ENCODE measurements around the gene PRR14. TPM values are rescaled to one million over a fixed set of nuclear protein-coding genes. Genes with fewer than 3 reads are reported as not detected.

Gene PRR14
- total RNA-seq, 1 donor from 2014 or later: 27.3 TPM

DNA sequence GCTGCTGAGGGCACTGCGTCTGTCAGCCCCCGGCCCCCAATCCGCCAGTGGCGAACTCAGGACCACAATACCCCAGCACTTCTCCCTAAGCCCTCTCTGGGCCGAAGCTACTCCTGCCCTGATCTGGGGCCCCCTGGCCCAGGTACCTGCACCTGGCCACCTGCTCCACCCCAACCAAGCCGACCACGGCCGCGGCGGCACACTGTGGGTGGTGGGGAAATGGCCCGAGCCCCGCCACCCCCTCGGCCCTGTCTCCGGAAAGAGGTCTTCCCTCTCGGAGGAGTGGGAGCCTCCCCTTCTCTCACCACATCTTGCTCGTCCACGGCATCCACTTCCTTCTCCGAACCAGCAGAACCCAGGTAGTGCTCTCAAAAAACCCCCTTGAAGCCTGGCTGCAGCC is 4.1 kb downstream of the PRR14 start:
- H2AFZ ChIP-seq (ENCODE audit: low read depth, low read length): no peak overlapping the region
- H3K4me1 ChIP-seq (ENCODE audit: insufficient read depth, low read length): peaks cover 15% of the 10 kb centered on the region
- H4K20me1 ChIP-seq (ENCODE audit: insufficient read depth, low read length): peaks cover 11% of the 10 kb centered on the region
- Mint-ChIP-seq H3K4me1 (ENCODE audit: low read depth, unreplicated experiment) (peaks cover 13% of the 10 kb centered on the region), H3K27ac (ENCODE audit: unreplicated experiment) (no peak overlapping the region), H3K9me3 (ENCODE audit: unreplicated experiment) (no peaks in the 10 kb centered on the region), H3K36me3 (ENCODE audit: low read depth, unreplicated experiment) (peaks cover 9% of the 10 kb centered on the region), H3K27me3 (ENCODE audit: low read depth, unreplicated experiment) (no peaks in the 10 kb centered on the region), H3K4me3 (ENCODE audit: unreplicated experiment) (peak overlapping the region; percentile 35)
- no peak overlapping the region for H3K27ac ChIP-seq (ENCODE audit: low read depth, low read length)
- H3K9ac ChIP-seq (ENCODE audit: low read length): no peak overlapping the region
- H3K27me3 ChIP-seq (ENCODE audit: insufficient read depth, low read length): no peaks in the 10 kb centered on the region
- DNase-seq (ENCODE audit: low read depth): no peak
- peaks cover 17% of the 10 kb centered on the region for H3K36me3 ChIP-seq (ENCODE audit: insufficient read depth, low read length)
- no peak for TF ChIP-seq EZH2 (IDR thresholded peaks at IDR 0.05; ENCODE audit: insufficient read depth, low read length)
- TF ChIP-seq, protein P1, sequence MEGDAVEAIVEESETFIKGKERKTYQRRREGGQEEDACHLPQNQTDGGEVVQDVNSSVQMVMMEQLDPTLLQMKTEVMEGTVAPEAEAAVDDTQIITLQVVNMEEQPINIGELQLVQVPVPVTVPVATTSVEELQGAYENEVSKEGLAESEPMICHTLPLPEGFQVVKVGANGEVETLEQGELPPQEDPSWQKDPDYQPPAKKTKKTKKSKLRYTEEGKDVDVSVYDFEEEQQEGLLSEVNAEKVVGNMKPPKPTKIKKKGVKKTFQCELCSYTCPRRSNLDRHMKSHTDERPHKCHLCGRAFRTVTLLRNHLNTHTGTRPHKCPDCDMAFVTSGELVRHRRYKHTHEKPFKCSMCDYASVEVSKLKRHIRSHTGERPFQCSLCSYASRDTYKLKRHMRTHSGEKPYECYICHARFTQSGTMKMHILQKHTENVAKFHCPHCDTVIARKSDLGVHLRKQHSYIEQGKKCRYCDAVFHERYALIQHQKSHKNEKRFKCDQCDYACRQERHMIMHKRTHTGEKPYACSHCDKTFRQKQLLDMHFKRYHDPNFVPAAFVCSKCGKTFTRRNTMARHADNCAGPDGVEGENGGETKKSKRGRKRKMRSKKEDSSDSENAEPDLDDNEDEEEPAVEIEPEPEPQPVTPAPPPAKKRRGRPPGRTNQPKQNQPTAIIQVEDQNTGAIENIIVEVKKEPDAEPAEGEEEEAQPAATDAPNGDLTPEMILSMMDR (IDR thresholded peaks at IDR 0.05; ENCODE audit: insufficient read depth, low read depth, low read length): no peak
- H3K9me3 ChIP-seq (ENCODE audit: insufficient read depth, low read depth, low read length): no peaks in the 10 kb centered on the region
- H3K79me2 ChIP-seq (ENCODE audit: insufficient read depth, low read length): peaks cover 25% of the 10 kb centered on the region
- no peak for FAIRE-seq
- H3K4me3 ChIP-seq (ENCODE audit: insufficient read depth, low read depth, low read length): no peak overlapping the region
- H3K4me2 ChIP-seq (ENCODE audit: low read length): no peak overlapping the region

DNA sequence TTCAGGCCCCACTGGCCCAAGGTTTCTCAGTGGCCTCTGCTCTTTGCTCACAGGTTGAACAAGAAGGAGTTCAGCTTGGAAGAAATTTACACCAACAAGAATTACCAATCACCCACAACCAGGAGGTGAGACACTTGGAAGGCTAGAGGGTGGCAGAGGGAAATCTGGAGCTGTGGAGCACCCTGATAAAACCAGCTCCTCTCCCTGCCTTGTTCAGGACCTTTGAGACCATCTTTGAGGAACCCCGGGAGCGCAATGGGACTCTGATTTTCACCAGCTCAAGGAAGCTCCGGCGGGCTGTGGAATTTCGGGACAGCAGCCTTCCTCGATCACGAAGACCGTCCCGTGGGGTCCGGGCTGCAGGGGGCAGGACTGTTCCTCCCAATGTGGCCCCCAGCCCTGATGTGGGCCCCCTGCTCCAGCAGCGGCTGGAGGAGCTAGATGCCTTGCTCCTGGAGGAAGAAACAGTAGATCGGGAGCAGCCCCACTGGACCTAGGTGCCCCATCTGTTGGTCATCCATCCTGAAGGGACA is 5.1 kb downstream of the PRR14 start:
- H3K27ac ChIP-seq (ENCODE audit: low read depth, low read length): no peak overlapping the region
- no peak overlapping the region for H3K9ac ChIP-seq (ENCODE audit: low read length)
- Mint-ChIP-seq H3K9me3 (ENCODE audit: unreplicated experiment) (no peaks in the 10 kb centered on the region), H3K4me3 (ENCODE audit: unreplicated experiment) (no peak overlapping the region), H3K4me1 (ENCODE audit: low read depth, unreplicated experiment) (peaks cover 18% of the 10 kb centered on the region), H3K36me3 (ENCODE audit: low read depth, unreplicated experiment) (peaks cover 13% of the 10 kb centered on the region), H3K27me3 (ENCODE audit: low read depth, unreplicated experiment) (no peaks in the 10 kb centered on the region), H3K27ac (ENCODE audit: unreplicated experiment) (peak overlapping the region; percentile 34)
- no peak overlapping the region for H3K4me3 ChIP-seq (ENCODE audit: insufficient read depth, low read depth, low read length)
- no peaks in the 10 kb centered on the region for H3K27me3 ChIP-seq (ENCODE audit: insufficient read depth, low read length)
- peaks cover 17% of the 10 kb centered on the region for H3K36me3 ChIP-seq (ENCODE audit: insufficient read depth, low read length)
- no peaks in the 10 kb centered on the region for H3K9me3 ChIP-seq (ENCODE audit: insufficient read depth, low read depth, low read length)
- H2AFZ ChIP-seq (ENCODE audit: low read depth, low read length): no peak overlapping the region
- H4K20me1 ChIP-seq (ENCODE audit: insufficient read depth, low read length): peaks cover 19% of the 10 kb centered on the region
- peaks cover 16% of the 10 kb centered on the region for H3K4me1 ChIP-seq (ENCODE audit: insufficient read depth, low read length)
- no peak overlapping the region for H3K4me2 ChIP-seq (ENCODE audit: low read length)
- TF ChIP-seq EZH2 (IDR thresholded peaks at IDR 0.05; ENCODE audit: insufficient read depth, low read length): no peak
- TF ChIP-seq, protein P1 (IDR thresholded peaks at IDR 0.05; ENCODE audit: insufficient read depth, low read depth, low read length): no peak
- H3K79me2 ChIP-seq (ENCODE audit: insufficient read depth, low read length): peaks cover 35% of the 10 kb centered on the region
- FAIRE-seq: no peak
- no peak for DNase-seq (ENCODE audit: low read depth)

DNA sequence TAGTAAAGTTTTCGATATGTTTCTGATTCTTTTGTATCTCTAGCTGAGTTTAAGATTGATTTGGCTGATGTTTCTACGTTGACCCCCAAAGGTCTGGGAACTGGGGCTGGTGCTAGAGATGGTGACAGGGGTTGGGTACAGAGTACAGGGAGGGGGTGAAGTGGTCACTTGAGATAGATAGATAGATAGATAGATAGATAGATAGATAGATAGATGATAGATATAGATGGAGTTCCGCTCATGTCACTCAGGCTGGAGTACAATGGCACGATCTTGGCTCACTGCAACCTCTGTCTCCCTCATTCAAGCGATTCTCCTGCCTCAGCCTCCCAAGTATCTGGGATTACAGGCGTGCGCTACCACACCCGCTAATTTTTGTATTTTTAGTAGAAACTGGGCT is 5.6 kb downstream of the PRR14 start:
- FAIRE-seq: no peak
- Histone ChIP-seq H3K9ac (ENCODE audit: low read length) (no peak overlapping the region), H2AFZ (ENCODE audit: low read depth, low read length) (no peak overlapping the region), H3K9me3 (ENCODE audit: insufficient read depth, low read depth, low read length) (no peaks in the 10 kb centered on the region), H3K27me3 (ENCODE audit: insufficient read depth, low read length) (no peaks in the 10 kb centered on the region), H3K36me3 (ENCODE audit: insufficient read depth, low read length) (peaks cover 17% of the 10 kb centered on the region), H3K4me2 (ENCODE audit: low read length) (no peak overlapping the region), H3K27ac (ENCODE audit: low read depth, low read length) (no peak overlapping the region), H3K79me2 (ENCODE audit: insufficient read depth, low read length) (peaks cover 37% of the 10 kb centered on the region), H3K4me3 (ENCODE audit: insufficient read depth, low read depth, low read length) (no peak overlapping the region), H3K4me1 (ENCODE audit: insufficient read depth, low read length) (peaks cover 20% of the 10 kb centered on the region), H4K20me1 (ENCODE audit: insufficient read depth, low read length) (peaks cover 24% of the 10 kb centered on the region)
- Mint-ChIP-seq H3K9me3 (ENCODE audit: unreplicated experiment) (no peaks in the 10 kb centered on the region), H3K36me3 (ENCODE audit: low read depth, unreplicated experiment) (peaks cover 17% of the 10 kb centered on the region), H3K4me1 (ENCODE audit: low read depth, unreplicated experiment) (peaks cover 21% of the 10 kb centered on the region), H3K27me3 (ENCODE audit: low read depth, unreplicated experiment) (no peaks in the 10 kb centered on the region), H3K27ac (ENCODE audit: unreplicated experiment) (no peak overlapping the region), H3K4me3 (ENCODE audit: unreplicated experiment) (peak overlapping the region; percentile 29)
- TF ChIP-seq, protein P1 (IDR thresholded peaks at IDR 0.05; ENCODE audit: insufficient read depth, low read depth, low read length): no peak
- TF ChIP-seq EZH2 (IDR thresholded peaks at IDR 0.05; ENCODE audit: insufficient read depth, low read length): no peak
- DNase-seq (ENCODE audit: low read depth): no peak

Measured in astrocyte (in vitro differentiated cells and primary cell).